Activated T-helper 1 cell treated with anti-CD3 and anti-CD28 coated beads, Interleukin-2, amount 50 U/mL, for 16 hours (primary cell): ENCODE data around the gene PGBD1.

Experiments
- DNase-seq, 2 donors: peaks; one replicate each; pipeline ENCODE4 v3.0.0-alpha.2; 2020; ENCODE audit warnings: low read depth in 1 of 2, low spot score in 1 of 2

Gene PGBD1

GRCh38 chr6:28333599-28334018 is 52.2 kb downstream of the PGBD1 start:
- no peak for DNase-seq

- no peak for DNase-seq
Observed at GRCh38 chr6:28334286-28335039, 53.1 kb downstream of the PGBD1 start.

GRCh38 chr6:28335040-28335563 is 53.7 kb downstream of the PGBD1 start:
- DNase-seq: no peak

- DNase-seq: peak; percentile 53 to 61
Observed at GRCh38 chr6:28335564-28336283, 54.4 kb downstream of the PGBD1 start, which contains the start of gene ZSCAN31. Gene ZSCAN31, minus strand, starts transcription at chr6:28336148. Its CDS starts 6,465 bp downstream, at chr6:28329683.

- DNase-seq: no peak
Observed at GRCh38 chr6:28336284-28337120, 55.1 kb downstream of the PGBD1 start.

GRCh38 chr6:28337121-28337520 is 55.7 kb downstream of the PGBD1 start:
- no peak for DNase-seq

GRCh38 chr6:28340310-28341095 is 59.1 kb downstream of the PGBD1 start:
- DNase-seq: no peak

GRCh38 chr6:28343898-28344677 is 62.7 kb downstream of the PGBD1 start:
- DNase-seq: no peak

GRCh38 chr6:28345201-28345600 is 63.8 kb downstream of the PGBD1 start:
- DNase-seq: no peak

- no peak for DNase-seq
Observed at GRCh38 chr6:28347119-28347518, 65.7 kb downstream of the PGBD1 start.

- DNase-seq: no peak
Observed at GRCh38 chr6:28349344-28349891, 68.0 kb downstream of the PGBD1 start.

GRCh38 chr6:28349892-28350737 is 68.7 kb downstream of the PGBD1 start, which contains the start of gene ZKSCAN3:
Gene ZKSCAN3, plus strand, starts transcription at chr6:28349947. Its CDS starts 9,640 bp downstream, at chr6:28359587.
- peak; percentile 67 to 72 for DNase-seq

GRCh38 chr6:28351087-28351486 is 69.7 kb downstream of the PGBD1 start:
- no peak for DNase-seq

- DNase-seq: no peak
Observed at GRCh38 chr6:28351493-28351925, 70.1 kb downstream of the PGBD1 start.
